NCI-H226 (cell line): ENCODE data around the gene KCNMA1.
"Not testable (repeated sequence)": the region's sequence is repeated elsewhere in the genome, so short reads cannot be mapped to it uniquely, and the experiment has no call there.

Experiments
- DNase-seq: peaks from one replicate; pipeline ENCODE4 v3.0.0-alpha.2; 2015

The KCNMA1 gene

DNA sequence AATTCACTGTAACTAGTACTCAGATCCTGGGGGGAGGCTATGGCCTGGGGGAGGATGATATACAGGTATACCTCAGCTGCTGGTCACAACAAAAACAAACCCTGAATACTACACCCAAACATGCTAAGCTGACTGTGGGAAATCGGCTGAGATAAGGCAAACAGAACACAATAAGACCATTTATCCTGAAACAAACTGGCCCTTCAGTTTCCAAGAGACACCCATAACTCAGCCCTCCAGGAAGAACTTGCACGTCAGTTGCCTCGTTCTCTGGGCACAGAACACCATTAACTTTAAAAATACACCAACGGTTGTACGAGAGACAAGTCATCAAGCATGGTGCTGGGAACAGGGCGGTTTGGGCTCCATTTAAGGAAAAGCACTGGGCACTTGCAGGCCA is 24.1 kb upstream of the KCNMA1 start:
- no peak for DNase-seq

DNA sequence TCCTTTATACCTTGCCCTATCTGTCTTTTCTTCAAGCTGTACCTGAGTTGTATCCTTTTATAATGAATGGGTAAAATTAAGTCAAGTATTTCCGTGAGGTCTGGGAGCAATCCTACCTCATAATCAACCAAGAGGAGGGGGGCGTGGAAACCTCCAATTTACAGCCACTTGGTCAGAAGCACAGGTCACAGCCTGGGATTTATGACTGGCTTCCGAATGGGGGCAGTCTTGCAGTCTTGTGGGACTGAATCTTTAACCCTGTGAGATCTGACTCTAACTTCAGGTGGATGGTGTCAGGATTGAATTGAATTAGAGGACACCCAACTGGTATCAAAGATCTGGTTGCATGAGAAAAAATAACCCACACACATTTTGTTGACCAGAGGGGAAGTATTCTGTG is 23.5 kb upstream of the KCNMA1 start:
- no peak for DNase-seq

DNA sequence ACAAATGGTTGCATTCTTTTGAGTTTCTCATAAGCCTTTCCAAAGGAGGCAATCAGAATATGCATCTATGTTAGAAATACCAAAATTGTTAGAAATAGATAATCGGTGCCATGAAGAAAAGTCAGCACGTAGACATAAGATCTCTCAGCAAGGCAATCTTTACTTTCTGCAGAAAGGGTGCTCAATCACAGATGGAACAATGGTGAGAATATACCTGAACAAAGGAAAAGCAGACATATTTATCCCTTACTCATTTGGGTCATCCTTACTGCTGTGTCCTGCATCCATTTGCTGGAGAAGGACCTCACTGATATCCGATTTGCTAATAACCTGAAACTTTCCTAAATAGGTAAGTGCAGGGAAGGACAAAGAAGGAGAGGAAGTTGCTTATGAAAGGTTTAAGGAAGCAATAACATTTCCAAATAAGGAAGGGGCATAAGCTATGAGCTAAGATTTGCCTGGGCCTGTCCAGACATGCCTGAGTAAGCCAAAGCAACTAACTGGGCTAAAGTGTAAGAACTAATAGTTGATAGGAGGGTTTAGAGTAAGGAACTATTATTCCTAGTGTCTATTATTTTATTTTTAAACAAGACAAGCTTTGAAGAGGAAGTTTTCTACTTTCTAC is 21.6 kb upstream of the KCNMA1 start:
- DNase-seq: not testable (repeated sequence)

DNA sequence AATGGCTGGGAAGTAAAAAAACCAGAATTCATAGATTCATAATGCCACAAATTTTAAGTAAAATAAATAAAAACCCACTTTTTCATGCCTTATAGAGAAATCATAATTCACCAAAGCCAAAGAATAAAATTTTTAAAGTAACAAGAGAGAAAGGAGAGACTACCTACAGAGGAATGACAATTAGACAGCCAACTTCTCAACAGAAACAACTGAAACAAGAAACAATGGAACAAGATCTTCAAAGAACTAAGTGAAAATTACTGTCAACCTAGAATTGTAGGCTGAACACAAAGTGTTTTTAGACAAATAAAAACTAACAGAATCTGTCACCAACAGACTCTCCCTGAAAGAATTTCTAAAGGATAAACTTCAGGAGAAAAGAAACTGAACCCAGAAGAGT is 15.6 kb upstream of the KCNMA1 start:
- DNase-seq: no peak

DNA sequence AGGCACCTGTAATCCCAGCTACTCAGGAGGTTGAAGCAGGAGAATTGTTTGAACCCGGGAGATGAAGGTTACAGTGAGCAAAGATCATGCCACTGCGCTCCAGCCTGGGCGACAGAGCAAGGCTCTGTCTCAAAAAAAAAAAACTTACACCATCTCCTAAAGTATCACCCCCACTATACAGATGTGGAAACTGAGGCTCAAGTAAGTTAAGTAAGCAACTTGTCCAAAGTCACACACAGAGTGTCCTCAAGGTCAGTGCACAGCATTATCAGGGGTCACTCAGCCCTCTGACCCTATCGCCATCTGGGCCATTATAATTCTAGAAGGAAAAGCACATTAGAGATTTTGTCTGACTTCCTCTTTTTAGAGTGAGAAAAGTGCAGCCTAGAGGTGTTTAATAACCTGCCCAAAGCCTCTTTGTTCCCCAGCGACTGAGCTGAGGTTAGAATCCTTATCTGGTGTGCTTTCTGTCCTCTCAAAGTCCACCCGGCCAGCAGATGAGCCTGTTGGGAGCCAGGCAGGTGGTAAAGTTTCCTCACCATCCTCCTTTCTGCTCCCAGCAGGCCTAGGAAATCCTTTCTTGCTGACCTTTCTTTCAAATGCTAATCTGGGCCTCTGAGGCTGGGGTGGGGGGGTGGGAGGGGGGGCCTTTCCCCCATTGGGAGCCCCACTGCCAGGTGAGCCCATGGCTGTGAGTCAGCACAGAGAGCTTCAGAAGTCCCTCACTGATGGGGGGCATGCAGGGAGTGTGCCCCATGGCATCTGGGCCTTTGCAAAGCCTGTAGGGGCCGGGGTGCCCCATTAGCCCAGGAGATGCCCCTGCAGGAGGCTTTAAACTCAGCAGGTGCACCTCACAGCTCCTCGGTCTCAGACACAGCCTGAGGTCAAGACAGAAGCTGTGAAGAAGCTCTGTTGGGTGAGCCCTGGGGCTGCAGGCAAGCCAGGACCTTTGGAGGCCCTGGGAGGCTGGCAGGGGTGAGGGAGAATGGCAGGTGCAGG is 12.0 kb upstream of the KCNMA1 start:
- no peak for DNase-seq

DNA sequence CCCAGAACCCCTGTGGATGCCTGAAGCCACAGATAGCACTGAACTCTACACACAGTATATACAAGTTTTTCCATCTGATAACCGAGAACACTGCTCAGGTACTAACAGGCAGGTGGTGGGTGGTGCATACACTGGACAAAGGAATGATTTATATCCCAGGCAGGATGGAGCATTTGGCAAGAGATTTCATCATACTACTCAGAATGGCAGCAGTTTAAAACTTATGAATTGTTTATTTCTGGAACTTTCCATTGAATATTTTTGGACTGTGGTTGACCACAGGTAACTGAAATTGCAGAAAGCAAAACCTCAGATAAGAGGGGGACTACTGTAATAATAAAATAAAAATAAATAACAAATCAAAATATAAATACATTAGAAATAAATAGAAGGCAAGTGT is 10.9 kb upstream of the KCNMA1 start:
- DNase-seq: no peak

DNA sequence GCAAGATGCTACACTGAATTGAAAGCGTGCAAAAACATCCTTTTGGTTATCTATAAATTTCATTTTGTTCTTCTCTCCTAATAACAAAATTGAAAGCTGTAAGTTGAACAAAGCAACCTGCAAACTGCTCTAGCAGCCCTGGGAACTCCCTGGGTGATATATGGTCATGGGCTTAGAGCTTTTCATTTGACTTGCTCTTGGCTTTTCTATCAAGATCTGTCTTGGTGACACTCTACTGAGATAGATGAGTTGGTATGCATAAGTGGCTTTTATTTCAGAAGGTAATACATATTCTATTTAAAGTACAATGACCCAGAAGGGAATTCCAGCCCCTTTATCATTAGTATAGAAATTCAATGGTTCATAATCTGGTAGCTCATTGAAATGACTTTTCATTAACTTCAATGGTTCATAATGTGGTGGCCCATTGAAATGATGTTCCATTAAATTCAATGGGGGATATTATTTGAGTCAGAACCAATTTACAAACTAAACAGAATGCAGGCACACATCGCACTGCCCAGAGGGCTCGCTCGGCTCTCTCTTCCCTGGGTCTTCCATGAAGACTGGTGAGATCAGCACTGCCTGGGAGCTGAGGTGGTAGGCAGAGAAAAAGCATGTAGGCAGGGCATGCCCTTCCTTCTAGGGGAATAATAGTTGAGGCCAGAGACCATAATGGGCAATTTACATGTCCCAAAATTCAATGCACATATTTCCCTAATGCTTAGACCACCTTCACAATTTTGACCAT is 10.1 kb upstream of the KCNMA1 start:
- no peak for DNase-seq

DNA sequence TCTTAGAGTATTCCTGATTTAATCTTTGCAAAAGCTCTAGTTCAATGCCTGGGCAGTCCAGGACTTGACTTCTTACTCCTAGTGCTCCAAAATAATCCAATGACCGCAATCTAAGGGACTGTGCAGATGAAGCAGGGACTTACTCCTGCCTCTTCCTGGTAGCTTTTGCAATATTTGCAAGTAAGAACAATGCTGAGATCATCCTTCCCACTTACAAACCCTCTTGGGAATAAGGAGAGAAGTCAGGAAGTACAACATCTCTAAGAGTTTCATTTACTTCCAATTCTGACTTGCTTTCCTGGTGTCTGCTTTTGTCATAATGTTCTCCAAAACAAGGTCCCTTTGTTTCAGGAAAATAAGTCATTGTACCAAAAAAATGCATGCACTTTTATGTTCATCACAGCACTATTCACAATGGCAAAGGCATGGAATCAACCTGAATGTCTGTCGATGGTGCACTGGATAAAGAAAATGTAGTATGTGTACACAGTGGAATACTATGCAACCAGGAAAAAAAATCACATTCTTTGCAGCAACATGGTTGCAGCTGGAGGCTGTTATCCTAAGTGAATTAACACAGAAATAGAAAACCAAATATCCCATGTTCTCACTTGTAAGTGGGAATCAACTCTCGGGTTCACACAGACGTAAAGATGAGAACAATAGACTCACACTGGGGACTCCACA is 7.1 kb upstream of the KCNMA1 start:
- no peak for DNase-seq

DNA sequence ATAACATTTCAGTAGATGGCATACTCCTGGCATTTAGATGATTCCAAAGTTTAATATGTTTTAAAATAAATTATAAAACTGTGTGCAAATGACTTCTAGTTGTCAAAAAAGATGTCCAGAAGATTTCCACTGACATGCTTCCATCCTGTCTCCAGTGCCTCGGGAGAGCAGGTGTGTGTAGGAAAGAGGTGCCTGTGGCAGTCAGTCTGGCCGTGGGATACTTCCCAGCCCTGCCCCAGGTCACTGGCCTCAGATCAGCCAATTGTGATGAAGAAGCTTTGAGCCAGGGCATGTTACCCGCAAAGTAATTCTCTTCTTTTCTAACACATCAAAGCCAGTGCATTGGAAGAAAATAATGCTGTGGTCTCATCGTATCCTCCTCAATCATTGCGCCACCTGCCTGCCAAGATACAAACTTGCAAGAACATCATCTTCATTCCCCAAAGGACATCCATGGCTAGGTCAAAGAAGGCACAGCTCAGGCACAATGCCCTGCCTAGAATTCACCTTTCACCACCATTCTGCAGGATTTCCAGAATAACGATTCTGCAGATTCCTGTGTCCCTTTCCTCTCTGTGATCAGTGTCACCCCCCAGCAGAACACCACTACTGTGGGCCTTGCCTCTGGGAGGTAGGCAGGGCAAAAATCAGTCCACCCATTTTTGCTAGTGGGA is 6.3 kb upstream of the KCNMA1 start:
- peak; percentile 38 for DNase-seq

DNA sequence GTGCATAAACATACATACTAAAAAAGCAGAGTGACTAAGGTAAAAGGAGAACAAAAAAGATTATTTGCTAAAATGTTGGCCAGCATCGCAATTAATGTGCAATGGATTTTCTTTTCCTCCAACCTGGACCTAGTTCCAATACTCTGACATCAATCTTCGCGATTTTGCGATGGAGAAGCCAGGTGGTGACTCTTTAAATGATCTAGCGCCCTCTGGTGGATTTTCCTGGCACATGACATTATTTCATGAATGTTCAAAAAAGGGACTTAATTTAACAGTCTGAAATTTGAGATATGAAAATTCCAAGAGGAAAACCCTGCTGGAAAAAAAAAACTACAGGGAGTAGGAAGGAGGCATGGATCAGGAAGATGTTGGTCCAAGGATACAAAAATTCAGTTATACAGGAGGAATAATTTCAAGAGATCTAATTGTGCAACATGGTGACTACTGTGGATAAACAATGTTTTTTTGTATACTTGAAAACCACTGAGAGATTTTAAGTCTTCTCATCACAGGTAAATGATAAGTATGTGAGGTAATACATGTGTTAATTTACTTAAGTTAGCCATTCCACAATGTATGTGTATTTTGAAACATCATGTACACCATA is 4.3 kb upstream of the KCNMA1 start:
- peak; percentile 55 for DNase-seq

DNA sequence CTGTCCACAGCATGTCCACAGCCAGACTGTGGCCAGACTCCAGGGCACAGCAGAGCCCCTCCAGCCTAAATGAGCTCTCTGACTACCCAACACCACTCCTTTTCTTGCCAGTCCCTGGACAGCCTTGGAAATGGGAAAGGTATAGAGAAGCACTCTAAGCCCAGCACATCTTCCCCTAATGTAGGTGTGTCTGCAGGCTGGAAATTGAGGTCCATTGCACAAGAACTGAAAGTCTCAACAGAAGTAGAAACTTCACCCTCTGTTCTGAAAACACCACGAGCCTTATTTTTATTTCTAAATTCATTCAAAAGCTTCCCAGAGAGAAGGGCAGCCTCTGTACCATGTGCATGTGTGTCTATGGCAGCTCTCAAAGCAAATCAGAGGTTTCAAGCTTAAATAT is 3.7 kb upstream of the KCNMA1 start:
- no peak for DNase-seq

DNA sequence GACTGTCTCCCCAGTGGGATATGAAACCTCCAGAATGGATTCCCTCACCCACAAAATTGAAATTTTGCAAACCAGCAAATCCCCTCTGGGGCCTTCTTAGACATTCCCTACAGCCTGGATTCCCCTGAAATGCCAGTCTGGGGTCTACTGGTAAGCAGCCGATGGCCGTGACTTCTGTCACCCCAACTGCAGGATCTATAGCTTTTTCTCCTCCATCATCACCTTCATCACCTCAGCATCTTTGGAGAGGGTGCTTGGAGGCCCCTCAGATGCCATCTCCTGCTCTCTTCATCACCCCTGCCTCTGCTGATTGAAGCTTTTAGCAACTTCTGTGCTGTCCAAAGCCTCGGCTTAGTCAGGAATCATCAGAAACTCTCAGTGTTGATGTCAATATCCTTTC is 2.6 kb upstream of the KCNMA1 start:
- no peak for DNase-seq

DNA sequence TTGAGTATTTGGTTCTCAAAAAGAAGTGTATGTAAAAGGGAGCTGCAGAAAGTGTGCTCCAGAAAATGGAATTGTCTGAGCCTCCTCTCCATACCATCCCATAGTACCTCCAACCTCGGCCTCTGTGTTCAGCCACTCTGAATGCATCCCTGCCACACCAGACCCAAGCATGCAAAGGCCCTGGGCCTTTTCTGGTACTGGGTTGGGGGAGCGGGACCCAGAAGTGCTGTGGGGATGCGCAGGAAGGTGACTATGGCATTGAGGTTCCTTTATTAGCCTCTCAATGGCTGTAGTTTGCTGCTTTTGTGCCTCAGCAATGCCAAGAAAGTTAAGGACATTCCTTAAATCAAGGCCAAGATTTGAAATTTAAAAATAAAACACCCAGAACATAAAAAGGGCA is 2.1 kb upstream of the KCNMA1 start:
- no peak for DNase-seq

DNA sequence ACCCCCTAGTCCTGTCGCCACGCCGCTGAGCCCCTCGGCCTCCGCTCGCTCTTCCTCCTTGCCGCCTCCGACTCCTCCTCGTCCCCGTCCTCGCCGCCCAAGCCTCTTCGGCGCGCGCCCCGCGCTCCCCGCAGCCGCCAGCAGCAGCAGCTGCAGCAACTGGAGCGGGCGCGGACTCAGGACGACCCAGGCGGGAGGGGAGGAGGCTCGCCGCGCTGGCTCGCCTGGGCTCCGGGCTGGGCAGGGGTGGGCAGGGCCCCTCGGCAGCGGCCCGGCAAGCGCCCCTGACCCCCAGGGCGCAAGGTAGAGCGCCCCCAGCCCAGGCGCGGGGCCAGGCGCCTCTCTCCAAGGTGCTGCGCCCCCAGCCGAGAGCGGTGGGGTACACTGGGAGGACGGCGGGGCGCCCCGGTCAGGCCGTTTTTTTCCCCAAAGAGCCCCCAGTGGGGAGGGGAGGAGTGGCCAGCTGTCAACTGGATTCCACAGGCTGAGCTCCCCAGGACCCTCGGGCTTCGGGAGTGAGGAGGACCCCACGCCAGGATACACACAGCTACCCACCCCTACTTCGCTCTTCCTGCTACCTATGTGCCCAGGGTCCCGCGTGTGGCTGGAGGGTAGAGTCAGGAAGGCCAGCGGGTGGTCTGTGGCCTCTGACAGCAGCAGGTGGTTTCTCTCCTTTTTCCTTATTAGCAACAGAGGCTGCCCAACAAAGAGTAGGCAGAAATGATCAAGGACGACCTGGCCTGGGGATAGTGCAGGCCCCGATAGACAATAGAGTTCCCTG is 903 bp upstream of the KCNMA1 start:
- peak; percentile 41 for DNase-seq

DNA sequence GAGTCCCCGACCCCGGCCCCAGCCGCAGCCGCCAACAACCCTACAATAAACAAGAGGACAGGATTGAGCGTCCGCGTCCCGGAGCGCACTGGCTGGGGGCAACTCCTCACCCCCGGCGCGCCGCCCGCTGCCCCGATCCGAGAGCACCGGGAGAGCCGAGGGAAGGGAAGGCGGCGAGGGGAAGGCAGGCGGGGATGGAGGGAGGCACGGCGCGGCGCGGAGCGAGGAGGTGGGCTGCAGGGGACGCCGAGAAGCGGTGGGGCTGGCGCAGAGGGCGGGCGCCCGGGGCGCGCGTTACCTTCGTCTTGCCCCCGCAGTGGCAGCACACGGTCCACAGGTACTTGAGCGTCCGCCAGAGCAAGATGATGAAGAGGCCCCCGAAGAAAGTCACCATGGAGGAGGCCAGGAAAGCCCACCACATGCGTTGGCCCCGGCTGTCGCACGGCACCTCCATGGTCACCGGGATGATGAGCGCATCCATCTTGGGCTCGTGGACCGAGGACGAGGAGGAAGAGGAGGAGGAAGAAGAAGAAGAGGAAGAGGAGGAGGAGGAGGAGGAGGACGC is 559 bp downstream of the KCNMA1 start:
- DNase-seq: no peak

DNA sequence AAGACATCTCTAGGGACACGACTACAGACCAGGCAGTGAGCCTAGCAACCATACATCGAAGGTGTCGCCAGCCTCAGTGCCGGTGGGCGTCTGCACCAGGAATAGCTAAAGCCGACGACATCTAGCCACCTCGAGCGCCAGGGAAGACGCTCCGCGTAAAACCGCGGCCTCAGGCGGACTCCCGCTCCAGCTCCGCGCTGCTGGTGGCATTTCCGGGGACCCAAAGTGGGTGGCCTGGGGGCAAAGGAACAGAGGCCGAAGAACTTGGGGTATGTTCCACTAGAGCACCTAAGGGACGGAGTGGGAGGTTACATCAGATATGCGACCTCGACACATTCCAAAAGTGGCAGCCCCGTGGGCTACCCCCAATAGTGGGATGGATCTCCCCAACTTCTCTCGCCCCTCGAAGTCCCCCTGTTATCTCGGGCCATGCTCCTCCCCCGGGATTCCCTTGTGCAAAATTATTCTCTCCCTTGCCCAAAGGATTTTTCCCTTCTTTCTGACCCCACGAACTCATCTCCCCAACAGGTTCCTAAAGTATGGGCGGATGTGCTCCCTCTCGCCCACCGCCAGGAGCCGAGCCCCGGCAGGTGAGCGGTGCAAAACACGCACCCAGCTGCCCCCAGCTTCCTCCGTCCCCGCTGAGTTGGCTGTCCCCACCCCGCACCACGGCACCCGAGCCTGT is 1.2 kb downstream of the KCNMA1 start:
- DNase-seq: no peak

DNA sequence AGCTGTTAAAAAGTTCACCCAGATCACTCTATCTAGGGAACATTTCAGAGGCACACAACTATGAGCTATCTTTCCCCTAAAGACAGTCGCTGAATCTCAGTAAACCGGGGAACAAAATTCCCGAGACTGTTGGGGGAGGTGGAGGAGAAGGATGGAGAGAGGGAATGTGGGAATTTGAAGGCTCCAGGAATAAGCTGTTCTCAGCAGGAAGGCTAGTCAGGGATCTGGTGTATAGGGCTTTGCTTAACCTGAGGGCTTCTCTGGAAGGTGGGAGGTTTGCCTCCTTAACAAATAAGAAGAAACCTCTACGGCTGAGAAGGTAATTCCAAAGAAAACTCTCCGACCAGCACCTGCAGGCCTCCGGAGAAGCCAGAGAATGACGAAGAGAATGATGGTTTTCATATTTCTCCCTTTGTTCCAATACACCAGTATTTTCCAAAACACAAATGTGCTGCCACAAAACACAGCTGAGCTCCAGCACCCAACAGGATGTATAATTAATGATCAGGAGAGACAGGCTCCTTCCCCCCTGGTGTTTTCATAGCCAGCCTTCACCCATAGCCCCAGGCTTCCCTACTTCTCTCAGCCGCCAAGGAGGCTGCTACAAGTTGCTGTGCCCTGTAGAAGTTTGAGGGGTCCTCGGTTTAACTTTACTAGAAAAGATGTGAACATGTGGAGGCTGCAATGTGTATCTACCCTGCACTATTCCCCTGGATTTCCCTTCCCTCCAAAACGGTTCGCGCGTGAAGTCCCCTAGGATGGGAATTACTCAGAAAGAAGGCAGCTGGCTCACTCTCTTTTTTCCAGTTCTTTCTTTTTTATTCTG is 2.0 kb downstream of the KCNMA1 start:
- no peak for DNase-seq

DNA sequence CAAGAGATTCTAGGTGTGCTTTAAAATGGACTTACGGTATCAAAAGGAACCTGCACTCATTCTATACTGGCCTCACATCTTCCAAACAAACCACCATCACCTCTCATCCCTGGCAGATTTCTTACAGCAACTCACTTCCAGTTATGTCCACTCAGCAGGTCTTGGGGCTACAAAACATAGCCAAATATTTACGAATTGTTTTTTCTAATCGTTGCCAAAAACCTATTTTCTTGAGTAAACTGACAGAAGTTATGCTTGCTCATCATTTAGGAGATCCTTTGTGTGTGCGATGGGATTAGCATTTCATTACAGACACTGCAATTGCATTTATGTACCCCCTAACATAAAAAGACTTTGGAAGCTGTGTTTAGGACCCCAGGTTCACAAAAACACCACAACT is 2.7 kb downstream of the KCNMA1 start:
- no peak for DNase-seq

DNA sequence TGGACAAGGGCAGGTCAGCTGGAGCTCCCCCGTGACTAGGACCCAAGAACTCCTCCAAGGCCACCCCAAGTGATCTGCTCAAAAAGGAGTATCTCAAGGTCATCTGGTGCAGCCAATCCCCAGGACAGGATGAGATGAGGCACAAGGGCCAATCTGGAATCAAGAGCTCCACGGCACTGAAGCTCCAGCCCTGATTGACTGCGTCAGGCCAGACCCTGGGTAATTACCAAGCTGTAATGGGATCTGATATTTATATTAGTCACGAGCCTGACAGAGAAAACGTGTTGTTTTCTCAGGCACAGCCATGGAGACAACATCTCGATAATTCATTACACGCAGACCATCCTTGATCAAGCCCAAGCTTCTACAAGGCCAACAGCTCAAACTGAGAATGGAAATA is 4.2 kb downstream of the KCNMA1 start:
- no peak for DNase-seq
